NCI-H2107 treated with DMSO at 0.1 percent for 48 hours (cell line): ENCODE measurements around the gene TUSC2.

Experiments
- DNase-seq: peaks from one replicate; lab custom pipeline; 2025; ENCODE audit not compliant: unreplicated experiment; lab: John Stamatoyannopoulos, UW

Gene TUSC2, protein sequence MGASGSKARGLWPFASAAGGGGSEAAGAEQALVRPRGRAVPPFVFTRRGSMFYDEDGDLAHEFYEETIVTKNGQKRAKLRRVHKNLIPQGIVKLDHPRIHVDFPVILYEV

DNA sequence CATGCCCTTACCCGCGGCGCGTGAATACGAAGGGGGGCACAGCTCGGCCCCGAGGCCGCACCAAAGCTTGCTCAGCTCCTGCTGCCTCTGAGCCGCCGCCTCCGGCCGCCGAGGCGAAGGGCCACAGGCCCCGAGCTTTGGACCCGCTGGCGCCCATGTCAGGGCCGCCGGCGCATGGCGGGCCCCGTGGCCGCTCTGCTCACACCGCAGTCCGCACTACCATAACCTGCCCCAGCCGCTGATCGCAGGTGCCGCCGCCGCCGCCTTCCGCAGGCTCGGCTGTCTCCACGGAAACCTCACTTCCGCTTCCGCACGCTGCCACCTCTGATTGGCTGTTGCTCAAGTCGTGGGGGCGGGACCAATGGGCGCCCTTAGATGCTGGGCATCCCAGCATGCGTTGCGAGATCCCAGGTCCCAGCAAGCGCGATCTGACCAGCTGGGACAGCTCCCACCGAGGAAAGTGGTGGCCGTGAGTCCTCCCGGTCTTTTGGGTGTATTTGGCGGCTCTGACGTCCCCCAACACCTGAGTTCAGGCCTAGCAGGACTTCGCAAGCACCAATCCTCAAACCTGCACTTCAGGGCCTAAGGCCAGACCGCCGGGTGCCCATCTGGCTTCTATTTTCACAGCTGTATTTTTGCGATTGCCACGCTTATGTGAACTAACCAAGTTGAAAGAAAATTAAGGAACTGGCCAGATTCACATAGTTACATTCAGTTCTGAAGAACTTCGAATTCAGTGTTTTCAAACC is at the start of gene TUSC2:
Gene TUSC2 (minus strand): TSS at position 281 of the 749 bp plus-strand sequence. CDS start 124 bp downstream, at position 157.
- peak; percentile 78 for DNase-seq

DNA sequence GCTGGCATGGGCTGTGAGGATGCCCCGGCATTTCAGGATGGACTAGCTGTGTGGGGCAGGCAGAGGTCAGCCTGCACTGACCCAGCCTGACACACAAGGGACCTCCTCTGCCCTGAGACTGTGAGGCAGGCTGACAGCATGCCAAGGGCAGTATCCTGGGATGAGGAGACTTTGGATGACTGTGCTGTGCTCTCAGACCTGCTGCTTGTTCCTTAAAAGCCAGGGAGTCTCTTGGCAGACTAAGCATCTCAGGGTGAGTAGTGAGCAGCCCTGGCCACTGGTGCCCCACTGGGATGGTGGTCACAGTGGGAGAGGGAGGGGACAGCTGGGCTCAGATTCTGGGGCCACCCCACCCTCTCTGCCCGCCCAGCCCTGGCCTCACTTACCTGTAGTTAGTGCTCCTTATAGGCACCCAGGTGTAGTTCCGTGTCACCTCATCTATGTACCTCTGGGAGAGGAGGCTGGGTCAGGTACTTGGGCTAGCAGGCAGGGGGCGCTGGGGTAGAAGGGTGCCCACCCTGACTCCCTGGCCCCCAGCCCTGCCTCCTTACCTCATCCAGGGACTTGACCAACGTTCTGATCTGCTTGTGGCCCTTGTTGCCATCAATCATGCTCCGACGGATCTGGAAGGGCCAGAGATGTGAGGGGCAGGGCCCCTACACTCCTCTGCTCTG is 47.4 kb upstream of the TUSC2 start:
- no peak for DNase-seq

DNA sequence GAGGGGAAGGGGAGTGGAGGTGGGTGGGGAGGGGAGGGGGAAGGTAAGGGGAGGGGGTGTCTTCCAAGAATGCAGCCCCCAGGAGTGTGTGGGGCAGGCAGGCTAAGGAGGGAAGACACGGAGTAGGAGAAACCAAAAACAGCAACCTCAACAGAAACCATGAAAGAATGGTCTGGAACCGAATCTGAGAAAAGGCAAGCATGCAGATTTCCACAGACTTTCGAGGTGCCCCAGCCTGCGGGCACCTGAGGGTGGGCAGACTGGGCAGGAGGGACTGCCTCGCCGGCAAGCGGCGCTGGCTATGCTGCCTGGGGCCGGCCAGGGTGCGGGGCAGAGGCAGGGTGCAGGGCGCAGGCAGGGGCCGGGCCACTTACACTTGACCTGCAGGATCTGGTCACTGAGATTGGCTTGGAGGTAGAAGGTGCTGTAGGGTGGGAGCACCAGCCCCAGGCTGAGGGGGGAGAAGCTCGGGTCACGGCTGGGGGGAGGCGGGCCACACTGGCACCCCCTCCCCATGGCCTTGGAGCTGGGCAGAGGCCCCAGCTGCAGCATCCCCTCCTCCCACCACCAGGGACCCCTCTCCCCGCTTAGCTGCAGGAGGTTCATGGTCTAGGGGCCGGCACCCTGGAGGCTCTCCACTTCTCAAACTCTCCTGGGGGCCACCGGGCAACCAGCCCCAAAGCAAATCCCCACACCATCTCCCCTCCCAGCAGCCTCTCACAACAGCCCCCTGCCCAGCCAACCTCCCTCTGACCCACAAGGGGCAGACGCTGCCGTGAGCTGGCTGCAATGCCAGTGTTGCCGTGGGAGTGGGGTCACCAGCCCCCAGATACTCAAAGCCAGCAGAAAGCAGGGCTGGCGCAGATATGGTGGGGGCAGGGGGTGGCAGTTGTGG is 46.6 kb upstream of the TUSC2 start:
- no peak for DNase-seq

DNA sequence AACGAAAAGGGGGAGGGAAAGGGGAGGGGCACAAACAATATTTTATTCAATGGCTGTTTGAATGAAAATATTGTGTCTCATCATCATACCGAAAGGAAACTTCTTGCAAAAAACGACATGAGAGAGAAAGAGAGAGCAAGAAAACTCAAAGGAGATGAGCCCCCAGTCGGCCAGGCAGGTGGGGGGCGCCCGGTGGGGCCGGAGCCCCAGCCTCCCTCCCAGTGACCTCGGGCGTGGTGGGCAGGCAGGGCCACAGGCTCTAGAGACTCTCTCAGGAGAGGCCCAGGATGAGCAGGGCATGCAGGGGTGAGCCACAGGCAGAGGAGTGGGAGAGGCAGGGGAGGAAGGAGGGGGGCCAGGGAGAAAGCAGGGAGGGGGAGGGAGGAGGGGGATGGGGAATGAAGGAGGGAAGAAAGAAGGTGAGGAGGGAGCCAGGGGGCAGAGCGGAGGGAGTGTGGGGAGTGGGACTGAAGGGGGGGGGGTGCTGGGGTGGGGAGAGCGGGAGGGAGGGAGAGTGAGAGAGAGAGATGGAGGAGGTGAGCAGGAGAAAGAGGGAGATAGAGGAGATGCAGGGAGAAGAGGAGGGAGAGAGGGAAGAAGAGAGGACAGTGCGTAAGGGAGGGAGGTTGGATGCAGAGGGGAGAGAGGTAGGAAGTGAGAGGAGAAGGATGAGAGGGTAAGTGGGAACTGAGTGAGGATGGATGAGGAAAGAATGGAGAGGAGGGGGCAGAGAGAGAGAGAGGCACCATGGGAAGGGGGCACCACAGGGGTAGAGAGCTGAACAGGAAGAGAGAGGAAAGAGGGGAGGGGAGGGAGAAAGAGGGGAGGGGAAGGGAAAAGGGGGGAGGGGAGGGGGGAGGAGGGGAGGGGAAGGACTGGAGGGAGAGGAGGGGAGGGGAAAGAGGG is 45.4 kb upstream of the TUSC2 start:
- no peak for DNase-seq

DNA sequence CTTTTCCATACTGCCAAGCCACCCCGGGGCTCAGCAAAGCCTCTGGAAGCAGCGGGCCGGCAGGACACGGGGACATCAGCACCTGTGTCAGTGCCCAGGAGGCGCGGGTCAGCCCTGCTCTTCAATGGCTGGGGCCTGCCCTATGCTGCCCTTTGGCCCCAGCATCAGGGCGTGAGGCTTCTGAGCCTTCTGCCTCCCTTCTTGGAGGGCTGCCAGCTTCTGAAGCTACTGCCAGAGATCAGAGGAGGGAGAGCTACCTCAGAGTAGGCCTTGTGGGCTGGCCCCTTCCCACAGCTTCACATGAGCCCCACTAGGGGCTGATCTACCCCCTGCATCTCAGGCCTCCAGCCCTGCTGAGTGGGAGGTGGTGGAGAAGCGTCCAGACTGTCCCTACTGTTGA is 44.3 kb upstream of the TUSC2 start:
- no peak for DNase-seq

DNA sequence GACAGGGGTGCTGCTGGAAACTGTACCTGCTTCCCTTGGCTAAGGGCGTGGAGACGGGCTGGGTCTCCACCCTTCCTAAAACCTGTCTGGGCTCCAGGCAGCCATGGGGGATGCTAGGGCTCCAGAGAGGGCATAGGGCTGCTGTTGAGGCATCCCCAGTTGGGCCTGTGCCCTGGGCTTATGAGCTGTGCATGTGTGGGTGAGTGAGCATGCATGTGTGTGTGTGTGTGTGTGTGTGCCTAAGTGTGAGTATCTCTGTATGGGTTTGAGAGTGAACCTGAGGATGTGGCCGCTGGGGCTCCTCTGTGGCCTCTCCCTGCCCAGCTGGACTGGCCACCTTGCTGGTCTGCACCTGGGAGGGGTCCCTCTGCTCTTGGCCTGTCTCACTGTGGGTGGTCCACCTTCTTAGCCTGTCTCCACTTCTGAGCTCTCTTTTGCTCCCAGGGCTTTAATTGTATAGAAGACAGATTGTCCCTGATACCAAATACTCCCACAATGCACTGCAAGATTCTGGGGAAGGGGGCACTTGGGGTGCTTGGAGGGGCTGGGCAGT is 43.2 kb upstream of the TUSC2 start:
- DNase-seq: no peak

DNA sequence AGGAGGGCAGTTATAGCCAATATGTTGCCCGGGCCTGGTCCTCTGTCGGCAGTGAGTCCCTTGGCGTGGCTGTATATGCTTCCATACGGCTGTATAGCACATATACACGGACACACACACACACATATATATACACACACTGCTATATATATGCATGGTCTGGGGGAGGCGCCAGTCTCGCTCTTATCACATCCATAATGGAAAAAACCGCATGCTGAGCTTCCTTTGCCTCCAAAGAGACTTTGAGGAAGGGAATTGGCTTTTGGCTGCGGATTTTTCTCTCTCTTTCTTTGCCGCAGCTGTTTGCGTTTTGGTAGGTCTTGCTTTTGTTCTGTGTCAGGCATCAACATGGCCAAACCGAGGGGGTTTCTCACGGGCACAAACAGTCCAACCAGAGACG is 42.6 kb upstream of the TUSC2 start:
- peak; percentile 48 for DNase-seq

DNA sequence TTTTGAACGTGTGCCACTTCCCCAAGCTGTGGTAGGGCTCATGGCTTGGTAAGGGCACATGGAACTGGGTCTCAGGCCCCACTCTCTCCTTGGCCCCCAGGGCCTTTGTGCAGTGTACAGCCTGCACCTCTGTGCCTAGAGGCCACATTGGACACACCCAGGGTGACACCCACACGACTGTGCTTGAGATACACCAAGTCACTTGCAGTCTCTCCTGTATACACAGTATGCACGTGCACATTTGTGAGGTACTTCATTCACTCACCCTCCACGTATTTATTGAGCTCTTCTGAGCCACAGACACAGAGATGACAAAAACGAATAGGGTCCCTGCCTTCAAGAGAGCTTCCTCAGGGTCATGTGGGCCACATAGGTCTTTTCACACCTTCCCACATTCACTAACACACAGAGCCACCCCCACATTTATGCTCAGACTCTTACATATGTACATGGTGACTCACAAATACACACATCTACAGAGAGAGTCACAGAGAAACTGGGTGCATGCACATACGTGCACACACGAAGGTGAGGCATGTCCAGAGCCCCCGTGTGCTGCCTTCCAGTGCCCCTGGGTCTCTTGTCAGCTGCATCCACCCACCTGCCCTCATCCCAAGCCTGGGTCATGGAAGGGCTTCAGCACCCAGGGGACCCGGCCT is 41.1 kb upstream of the TUSC2 start:
- DNase-seq: no peak

DNA sequence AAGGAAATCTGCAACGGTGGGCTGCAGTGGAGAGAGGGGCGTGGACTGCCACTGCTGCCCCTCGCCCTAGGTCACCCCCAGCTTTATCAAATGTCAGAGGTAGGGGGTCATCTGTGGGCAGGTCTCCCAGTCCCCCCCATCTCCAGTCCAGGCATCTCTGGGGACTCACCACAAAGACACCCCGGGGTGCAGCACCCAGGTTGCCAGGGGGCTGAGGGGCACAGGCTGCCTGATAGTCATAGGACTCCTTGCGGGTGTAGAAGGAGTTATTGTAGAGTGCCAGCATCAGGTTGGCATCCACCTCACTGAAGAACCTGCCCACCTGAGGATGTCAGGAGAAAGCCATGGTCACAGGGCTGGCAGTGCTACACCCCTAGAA is 37.8 kb upstream of the TUSC2 start:
- no peak for DNase-seq

DNA sequence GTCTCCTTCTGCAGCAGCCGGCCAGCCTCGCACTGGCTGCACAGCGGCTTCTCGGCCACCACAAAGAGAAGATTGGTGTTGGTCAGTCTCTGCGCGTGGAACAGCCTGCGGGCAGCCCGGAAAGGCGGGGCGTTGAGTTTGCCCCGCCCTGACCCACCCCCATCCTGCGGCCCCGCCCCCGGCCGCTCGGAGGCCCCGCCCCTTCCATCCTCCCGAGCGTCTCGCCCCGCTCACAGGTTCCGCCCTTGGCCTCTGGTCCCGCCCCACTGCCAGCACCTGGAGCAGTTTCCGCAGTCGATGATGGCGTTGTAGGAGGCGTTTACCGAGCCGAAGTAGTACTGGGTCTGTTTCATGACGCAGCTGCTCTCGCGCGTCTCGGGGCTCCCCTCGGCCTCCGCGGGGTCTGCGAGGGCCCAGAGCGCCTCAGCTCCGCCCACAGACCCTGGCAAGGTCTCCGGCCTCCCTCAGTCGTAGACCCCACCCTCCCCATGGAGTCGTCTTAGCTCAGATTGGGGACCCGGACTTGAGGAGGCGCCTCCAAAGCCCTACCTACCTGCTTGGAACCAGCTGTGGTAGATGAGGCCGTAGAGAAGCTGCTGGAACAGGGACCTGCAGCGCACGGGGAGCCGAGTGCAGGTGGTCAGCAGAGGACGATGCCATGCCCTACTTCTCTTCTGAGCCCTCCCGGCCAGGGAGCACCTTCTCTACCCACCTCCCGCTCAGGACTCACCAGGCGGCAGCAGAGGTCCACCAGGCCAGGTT is 37.2 kb upstream of the TUSC2 start:
- no peak for DNase-seq

DNA sequence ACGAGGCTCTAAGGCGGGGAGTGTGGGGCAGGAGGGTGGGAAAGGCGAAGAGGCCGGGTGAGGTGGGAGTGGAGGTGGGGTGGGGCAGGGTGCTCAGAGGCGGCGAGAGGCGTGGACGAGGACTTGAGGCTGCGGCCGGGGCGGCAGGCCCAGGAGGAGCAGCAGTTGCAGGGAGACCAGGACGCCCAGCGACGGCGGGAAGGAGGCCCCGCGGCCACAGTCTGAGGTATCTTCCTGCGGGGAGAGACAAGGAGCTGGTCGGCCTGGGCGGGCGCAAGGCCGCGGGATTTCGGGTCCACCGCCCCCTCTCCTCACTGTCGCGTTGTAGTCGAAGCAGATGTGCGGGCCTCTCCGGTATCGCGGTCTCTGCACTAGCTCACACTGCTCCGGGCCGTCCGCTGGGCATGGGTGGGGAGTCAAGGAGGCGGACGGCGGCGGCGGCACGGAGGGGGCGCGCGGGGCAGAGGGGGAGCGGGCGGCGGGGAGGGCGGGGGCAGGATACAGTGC is 36.6 kb upstream of the TUSC2 start:
- no peak for DNase-seq

DNA sequence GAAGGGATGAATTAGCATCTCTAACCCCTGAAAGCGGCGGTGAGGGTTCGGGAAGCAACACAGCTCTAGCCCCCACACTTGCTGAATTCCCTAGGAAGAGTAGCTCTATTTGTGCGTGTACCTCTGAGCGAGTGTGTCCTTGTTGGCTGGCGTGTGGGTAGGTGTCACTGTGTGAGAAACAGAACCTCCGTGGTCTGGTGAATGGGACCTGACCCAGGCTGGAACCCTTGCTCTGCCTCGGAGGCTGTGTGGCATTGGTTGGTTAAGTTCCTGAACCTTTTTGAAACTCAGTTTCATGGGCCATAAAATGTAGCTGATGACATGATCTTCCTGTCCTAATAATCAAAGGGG is 31.7 kb upstream of the TUSC2 start:
- DNase-seq: no peak

DNA sequence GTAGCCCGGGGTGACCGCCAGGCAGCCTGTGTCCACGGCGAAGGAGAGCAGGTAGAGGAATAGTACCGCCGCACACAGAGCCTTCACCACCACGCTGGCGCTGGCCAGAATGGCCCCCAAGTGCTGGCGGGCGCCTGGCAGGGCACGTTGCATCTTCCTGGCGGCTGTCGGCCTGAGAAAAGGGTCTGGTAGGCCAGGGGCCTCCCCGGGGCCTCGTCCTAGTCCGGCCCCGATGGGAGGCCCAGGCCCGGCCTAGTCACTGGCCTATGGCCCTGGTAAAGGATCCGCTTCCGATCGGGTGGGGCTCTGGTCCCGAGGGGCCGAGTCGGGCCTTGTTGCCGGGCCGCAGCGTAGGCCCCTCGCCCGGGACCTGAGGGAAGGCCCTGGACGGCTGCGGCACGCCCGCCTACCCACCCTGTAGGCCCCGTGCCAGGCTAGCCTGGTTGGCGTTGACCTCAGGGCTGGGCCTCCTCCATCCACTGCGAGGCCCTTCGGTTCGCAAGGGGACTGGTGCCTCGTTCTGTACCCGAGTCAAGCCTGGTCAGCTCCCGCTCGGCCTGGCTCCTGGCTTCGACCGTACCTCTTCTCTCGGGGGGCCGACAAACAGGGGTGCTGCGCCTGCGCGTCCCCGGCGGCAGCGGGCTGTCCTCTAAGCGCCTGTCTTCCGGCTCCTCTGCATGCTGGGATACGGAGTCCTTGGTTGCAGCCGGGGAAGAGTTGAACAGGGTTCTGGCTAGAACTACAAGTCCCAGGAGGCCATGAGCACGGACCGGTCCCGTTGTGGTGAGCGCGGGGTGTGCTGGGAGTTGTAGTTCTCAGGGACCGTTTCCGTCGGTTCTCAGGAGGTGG is 31.1 kb upstream of the TUSC2 start, which contains the start of gene TMEM115:
Gene TMEM115 (minus strand): TSS at position 611 of the 849 bp plus-strand sequence. CDS start 458 bp downstream, at position 153.
- peak; percentile 91 for DNase-seq

DNA sequence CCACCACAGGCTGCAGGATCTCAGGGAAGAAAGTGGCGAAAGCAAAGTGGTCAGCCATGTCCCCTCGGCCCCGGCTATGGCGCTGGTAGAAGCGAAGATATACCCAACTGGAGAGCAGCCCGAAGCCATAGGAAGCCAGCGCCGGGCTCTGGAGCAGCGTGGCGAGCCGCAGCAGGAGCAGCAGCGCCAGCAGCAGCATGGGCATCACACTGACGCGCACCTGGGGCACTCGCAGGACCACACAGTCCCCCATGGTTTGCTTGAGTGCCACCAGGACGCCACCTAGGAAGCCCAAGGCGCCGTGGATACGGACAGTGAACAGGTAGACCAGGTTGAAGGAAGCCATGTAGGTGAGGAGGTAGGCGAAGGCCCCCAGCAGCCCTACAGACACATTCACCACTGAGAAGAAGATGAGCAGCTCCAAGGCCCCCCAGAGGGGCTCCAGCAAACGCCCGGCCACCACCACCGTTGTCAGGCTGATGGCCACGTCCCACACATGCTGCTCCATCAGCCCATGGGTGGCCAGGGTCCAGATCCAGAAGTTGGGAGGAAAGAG is 30.4 kb upstream of the TUSC2 start:
- no peak for DNase-seq

DNA sequence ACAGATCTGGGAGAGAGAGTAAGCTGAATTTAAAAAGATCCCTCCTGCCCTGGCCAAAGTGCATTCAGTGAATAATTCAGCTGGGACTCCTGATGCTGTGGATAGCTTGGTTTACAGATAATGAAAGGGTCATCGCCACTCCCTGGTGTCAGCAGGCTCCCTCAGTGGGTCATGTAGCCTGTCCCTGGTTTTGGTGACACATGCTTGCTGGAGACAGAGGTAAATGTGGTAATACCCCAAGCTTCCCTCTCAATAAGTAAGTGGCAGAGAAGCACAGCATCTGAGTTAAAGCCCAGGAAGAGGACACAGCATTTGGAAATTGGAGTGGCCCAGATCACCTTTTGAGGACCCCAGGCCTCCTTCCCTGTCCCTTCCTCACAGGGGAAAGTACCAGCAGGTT is 29.5 kb upstream of the TUSC2 start:
- DNase-seq: no peak

DNA sequence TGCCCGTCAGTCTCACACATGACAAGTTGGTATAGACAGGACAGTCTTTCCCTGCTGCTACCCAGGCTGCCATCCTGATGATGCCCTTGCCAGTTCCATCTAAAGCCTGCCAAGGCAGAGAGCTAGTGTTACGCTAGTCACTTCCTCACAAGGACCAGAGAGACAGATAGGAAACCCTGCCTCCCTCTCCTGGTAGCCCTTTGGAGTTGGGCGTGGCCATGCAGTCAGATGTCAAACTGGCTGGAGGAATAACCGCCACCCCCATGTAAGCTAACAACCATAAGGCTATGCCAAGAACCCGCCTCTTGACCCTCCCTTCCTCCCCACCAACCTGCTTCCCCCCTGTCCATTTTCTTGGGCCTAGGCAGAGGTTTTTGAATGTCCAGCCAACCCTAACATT is 28.5 kb upstream of the TUSC2 start:
- no peak for DNase-seq

DNA sequence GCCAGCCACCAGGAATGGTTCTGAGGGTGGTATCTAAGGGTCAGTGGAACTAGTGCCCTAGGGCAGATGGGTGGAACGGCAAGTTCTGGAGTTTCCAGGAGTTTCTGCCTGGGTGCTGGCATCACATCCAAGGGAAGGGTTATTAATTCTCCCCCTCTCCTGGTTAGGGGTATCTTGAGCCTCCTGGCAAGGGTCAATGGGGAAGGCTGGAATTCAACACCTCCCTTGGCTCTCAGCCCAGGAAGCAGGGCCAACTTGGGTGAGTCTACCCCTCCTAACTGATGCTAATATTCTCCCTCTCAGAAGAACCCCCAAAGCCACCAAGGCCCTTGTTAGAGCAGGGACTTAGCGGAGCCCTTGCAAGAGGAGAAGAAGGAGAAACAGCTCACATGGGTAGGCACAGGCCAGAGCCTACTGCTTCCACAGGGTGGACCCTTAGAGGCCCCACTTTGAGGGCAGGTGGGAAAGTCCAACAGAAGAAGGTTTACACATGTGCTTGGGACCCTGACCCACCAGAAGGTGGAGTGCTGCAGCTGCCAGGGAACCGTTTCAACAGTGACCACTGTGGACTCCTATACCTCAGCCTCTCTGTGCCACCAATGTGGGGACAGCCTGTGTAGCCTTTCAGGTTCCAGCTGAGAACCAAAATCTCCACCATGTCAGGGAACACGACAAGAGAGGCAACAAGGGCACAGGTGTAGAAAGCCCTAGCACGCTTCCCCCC is 28.0 kb upstream of the TUSC2 start:
- no peak for DNase-seq
